Measurements from ENCODE around the gene ABR.

ABR gene

DNA sequence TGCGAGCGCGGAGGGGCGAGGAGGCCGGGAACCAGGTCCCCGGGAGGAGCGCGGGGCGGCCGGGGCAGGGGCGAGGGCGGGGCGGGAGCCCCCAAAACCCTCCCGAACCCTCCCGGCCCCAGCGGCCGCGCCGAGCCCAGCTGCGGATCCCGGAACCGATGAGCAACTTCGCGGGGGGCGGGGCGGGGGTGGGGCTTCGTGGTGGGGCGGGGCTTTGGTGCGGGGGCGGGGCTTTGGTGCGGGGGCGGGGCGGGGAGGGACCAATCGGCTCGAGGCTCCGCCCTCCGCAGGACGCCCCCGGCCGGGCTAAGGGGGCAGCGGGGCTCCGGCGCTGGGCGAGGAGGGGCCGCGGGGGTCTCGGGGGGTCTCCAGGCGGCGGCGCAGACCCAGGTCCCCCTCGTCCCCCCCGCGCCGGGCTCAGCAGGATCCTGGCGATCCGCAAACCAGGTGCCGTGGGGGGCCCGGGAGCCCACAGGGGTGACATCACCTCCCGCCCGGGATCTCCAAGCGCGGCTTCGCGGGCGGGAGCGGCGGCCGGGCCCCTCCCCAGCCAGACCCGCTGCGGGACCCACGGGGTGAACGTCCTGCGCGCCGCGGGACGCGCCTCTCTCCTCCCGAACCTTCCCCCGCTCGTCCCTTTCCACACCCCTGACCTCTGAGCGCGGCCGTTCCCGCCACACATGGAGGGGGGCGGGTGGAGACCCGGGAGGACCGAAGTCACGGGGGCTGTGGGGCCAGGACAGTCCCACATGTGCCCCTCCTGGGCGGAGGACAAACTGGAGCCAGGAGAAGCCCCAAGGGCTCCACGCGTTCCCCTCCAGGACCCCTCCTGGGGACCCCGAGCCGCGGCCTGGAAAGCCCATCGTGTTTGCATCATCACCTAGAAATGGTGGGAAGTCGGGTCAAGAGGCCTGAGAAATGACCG, at the start of gene ABR:
Gene ABR, minus strand, starts transcription at position 164 of the 925 bp plus-strand sequence. CDS start 254 bp downstream, outside the sequence.
- no peak for DNase-seq (ENCODE audit: low read depth in 2 of 2)

DNA sequence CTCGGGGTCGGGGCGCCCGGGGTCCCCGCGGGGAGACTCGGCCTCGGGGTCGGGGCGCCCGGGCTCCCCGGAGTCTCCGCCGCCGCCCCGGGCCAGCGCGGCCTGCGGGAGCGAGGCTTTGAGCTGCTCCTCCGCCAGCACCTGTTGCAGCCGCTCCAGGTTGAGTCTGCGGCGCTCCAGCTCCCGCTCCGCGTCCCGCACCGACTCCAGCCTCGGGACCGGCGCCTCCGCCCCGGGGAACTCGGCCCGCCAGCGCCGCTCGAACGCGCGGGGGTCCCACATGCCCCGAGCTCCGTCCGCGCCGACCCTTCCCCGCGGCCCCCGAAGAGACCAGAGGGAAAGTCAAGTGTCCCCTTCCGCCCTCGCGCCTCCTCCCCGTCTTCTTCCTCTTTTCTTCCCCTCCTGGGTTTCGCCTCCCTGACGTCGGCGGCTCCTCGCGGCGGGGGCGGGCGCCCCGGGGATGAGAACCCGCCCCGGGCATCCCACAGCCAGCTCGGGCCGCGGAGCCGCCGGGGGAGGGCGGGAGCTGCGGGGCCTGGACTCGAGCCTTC, 49.6 kb upstream of the ABR start:
- peak; percentile 21 to 23 for DNase-seq (ENCODE audit: low read depth in 2 of 2)

DNA sequence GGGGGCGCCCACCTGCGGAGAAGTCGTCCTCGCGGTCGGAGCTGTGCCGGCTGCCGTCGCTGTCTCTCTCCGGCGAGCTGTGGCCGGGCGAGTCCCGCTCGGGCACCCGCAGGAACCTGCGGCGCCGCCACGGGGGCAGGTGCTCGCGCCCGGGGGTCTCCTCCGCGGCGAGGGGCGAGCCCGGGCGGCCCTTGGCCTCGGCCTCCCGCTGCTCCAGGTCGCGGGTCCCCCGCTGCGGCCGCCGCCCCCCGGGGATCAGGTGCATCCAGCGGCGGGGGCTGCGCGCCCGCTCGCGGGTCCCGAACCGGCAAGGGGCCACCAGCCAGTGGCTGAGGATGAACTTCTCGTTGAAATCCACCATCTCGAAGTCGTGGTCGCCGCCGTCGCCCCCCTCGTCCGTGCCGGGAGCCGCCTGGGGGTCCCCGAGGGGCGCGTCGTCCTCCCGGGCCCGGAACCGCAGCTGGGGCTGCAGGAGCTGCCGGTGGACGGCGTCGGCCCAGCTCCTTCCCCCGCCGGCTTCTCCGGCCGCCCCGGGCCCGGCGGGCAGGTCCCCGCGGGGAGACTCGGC, 49.1 kb upstream of the ABR start:
- no peak for DNase-seq (ENCODE audit: low read depth in 2 of 2)

DNA sequence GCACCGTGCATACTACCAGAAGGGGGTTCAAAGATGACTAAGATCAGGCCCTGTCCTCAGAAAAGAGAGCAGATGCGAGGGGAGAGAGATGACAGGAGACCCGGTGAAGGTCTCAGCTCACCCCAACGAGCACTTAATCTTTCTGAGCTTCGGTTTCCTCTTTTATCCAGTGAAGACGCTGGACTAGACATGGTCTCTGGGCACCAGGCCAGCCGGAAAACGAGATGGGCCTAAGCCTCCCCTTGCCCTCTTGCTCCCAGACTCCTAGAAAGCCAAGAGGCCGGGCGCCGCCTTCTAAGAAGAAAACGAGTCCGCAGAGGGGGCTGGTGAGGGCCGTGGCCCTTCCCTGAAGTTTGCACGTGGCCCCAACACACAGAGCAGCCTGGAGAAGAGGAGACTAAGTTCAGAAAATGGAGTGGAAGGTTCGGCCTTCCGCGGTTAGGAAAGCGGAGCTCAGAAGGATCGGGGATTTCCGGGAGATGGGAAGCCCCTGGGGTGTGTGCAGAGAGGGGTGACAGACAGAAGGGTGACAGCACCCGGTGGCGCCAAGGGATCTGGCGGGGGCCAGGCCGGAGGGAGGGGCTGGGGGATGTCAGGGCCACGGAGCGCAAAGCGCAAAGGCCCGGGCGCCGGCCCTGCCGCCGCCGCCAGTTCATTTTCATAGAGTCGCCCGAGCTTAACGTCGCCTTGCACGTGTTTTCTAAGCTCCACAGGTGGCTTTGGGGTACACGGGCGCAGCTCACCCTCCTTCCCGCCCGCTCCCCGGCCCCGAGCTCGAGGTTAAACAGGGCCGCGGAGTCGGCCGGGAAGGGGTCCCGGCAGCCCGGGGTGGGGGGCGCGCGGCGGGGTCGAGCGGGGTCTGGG, 48.4 kb upstream of the ABR start:
- no peak for DNase-seq (ENCODE audit: low read depth in 2 of 2)

DNA sequence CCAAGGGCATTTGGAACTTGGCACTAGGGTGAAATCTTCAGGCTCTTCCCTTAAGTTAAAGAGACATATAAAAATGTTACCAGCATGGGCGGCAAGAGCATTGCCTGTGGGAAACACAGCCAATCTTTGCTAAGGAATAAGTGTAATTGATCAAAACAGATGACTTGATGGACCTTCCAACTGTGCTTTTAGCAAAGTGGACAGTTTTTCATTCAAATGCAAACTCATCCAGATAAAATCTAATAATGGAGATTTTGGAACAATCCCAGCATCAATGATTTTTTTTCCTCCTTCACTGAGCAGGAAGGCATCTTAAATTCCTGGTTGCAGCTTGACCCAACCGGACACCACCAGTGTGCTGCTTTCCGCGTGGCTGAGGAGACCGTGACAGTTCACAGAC, 47.6 kb upstream of the ABR start:
- DNase-seq (ENCODE audit: low read depth in 2 of 2) = no peak

DNA sequence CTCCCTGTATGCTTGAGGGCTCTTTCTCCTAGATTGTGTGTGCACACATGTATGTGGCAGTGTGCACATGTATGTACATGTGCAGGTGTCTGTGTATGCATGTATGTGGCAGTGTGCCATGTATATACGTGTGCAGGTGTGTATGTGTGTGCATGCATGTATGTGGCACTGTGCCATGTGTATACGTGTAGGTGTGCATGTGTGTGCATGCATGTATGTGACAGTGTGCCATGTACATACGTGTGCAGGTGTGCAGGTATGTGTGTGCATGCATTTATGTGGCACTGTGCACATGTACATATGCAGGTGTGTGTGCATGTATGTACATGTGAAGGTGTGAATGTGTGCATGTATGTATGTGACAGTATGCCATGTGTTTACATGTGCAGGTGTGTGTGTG, 46.5 kb upstream of the ABR start:
- no peak for DNase-seq (ENCODE audit: low read depth in 2 of 2)

DNA sequence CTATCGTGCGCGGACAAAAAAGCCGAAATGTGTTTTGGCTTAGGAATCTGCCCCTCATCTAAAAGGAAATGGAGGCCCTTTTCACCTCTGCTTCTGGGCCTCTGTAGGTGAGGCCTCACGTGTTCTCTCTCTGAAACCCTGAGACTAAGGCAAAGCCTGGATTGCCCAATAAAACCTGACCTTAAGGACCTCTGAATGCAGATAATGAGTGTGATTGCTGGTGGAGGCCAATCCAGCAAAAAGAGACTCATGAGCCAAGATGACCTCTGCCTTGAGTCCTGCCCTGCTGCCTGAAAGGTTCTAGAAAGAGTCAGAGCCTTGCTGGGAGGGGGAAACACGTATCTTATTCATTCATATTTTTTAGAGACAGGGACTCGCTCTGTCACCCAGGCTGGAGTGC, 44.5 kb upstream of the ABR start:
- DNase-seq (ENCODE audit: low read depth in 2 of 2) = no peak

DNA sequence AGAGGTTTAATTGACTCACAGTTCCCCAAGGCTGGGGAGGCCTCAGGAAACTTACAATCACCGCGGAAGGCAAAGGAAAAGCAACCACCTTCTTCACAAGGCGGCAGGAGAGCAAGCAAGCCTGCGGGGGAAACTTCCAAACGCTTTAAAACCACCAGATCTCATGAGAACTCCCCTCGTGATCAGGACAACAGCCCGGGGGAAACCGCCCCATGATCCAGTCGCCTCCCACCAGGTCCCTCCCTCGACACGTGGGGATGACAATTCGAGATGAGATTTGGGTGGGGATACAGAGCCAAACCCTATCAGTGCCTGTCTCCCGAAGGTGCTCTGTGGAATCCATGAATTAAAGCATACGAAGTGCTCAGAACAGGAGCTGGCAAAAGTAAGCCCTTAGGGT, 43.9 kb upstream of the ABR start:
- no peak for DNase-seq (ENCODE audit: low read depth in 2 of 2)

DNA sequence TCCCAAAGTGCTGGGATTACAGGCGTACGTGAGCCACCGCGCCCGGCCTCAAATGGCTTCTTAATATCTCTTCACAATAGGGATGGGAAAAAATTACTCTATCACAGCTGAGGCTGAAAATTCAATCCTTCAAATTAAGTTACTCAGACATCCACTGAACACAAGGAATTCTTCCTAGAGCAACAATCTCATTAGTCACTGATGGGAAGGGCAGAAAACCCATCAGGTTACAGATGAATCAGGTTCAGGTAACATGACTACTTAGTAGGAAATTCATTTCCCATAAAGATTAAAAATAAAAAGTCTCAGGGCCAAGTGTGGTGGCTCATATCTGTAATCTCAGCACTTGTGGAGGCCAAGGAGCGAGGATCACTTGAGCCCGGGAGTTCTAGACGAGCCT, 42.5 kb upstream of the ABR start:
- DNase-seq (ENCODE audit: low read depth in 2 of 2) = no peak

DNA sequence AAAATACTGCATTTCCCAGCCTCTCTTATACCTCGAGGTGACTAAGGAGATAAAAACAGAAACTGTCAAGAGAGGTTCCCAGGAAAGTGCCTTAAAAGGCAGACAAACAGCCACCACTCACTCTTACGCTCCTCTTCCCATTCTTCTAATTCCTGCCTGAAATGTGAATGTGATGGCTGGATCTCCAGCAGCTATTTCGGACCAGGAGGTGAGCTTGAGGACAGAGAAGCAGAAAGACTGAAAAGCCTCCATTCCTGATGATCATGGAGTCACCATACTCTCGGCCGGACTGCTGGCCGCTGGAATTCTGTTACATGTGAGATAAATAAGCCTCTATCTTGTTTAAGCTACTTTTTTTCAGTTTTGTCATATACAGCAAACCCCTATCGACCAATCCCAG, 41.4 kb upstream of the ABR start:
- DNase-seq (ENCODE audit: low read depth in 2 of 2) = no peak

DNA sequence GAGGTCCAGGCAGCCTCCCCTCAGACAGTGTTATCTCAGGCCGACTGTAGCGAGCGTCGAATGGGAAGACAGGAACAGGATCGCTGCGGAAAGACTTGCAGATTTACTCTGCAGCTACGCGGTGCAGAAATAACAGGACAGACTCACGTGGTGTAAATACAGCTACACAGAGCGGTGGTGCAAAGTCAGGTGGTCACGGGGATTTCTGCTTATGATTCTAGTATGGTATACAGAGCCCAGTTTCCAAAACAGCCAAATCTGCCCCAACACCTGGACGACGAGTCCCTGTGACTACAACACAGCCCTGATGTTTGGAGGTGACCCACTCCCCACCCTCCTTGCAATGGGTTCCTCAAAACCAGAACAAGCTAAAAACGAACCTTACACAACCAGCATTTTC, 40.6 kb upstream of the ABR start:
- no peak for DNase-seq (ENCODE audit: low read depth in 2 of 2)

DNA sequence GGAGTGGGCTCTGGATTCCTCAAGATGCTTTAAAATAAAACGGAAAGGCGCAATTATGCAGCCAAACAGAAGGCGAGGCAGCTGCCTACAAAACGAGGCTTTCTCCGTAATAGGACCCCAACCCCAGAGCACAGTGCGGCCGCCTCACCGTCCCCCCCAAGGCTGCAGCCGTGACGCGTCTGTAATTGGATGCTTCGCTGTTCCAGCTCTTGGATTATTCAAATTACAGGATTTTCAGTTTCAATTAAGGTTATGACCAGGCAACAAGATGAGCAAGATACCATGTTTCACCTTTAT, 37.3 kb upstream of the ABR start:
- no peak for DNase-seq (ENCODE audit: low read depth in 2 of 2)

DNA sequence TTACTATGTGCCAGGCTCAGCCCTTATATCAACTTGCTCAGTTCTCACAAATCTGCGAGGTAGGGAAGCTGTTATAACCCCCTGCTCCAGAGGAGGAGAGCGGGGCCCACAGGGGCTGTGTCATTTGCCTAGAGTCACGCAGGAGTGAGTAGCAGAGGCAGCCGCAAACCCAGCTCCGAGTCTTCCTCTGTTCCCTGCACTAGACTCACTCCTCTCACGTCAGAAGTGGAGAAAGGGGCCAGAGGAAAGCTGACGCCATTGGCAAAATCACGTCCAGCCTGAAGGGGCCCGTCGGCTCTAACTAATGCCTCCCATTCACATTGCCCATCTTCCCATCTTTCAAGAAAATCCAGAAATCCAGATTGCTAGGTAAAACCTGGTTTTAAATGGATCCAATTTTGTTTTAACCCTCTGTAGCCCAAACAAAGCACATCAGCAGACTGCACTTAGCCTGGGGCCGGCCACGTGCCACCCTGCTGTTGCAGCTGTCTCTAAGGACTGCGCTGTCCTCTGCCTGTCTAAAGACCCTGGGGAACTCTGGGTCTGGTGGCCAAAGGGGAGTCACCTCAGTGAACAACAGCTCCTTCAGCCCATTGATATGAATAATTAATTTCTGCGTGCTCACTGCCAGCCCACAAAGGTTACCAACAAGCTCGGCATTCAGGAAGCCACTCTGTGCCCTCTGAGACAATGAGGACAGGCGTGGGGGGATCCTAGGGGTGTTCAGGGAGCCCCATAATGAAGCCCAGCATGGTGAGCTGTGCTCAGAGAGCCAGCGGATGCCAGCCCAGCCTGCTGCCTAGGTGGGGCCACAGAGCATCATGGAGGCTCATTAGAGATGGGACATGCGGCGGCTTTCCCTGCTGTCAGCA, 36.7 kb upstream of the ABR start:
- no peak for DNase-seq (ENCODE audit: low read depth in 2 of 2)

DNA sequence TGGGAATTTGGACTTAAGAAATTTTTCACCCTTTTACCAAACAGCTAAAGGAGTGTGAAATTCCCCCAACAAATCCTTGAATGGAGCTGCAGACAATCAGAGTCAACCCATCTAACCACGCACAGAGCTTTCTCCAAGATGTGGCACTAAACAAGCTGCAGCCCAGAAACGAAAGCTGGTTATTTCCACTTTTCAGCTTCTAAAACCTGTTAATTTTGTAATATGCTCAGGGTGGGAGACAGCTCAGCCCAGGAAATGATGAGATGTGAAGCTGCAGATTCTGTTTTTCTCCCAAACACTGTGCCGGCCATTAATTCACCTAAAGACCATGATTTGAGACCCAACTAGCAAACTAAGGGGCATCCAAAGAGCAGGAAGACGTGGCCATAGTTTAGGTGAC, 33.2 kb upstream of the ABR start:
- no peak for DNase-seq (ENCODE audit: low read depth in 2 of 2)

DNA sequence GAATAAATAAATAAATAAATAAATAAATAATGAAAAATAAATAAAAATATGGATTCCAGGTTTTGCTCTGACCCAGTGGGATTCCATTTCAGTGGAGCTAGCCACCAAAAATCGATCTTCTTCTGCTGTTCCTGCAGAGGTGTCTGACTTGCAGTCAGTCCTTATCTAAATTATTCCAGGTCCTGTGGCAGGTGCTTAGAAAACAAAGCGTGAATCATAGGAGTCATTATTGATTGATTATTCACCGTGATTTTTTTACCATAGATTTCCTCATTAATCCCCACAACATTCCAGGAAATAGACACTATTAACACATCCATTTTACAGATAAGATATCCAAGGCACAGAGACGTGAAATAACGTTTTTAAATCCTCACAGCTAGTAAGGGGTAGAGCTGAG, 31.5 kb upstream of the ABR start:
- no peak for DNase-seq (ENCODE audit: low read depth in 2 of 2)

DNA sequence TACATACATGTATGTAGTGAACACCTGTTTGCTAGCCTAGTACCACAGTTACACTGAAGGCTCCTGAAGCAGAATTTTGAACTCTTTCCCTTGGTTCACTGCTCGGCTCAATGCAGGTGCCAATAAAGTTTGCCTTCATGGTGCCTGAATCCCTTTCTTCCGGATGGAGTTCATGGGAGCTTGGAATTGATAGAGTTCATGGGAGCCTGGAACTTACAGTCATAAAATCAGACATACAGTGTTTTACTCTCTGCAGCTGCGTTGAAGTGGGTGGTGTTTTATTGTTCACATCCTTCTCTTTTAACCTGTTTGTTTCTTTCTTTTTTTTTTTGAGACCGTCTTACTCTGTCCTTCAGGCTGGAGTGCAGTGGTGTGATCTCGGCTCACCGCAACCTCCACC, 29.2 kb upstream of the ABR start:
- no peak for DNase-seq (ENCODE audit: low read depth in 2 of 2)

DNA sequence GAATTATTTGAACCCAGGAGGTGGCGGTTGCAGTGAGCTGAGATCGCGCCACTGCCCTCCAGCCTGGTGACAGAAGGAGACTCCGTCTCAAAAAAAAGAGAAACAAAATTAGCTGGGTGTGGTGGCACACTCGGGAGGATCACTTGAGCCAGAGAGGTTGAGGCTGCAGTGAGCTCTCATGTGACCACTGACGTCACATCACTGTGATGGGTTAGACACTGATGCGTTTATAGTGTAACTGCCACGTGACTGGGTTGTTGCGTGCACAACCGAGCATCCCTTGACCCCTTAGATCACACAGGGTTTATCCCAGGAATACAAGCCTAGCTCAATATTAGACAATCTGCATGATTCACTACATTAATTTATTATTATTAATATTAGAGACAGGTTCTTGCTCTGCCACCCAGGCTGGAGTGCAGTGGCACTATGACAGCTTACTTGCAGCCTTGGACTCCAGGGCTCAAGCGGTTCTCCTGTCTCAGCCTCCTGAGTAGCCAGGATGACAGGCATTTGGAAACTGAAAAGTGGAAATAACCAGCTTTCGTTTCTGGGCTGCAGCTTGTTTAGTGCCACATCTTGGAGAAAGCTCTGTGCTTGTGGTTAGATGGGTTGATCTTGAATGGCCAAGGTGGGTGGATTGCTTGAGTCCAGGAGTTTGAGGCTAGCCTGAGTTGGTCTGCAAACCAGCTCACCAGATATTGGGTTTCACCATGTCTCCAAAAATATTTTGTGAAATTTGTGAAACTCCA, 26.4 kb upstream of the ABR start:
- no peak for DNase-seq (ENCODE audit: low read depth in 2 of 2)

DNA sequence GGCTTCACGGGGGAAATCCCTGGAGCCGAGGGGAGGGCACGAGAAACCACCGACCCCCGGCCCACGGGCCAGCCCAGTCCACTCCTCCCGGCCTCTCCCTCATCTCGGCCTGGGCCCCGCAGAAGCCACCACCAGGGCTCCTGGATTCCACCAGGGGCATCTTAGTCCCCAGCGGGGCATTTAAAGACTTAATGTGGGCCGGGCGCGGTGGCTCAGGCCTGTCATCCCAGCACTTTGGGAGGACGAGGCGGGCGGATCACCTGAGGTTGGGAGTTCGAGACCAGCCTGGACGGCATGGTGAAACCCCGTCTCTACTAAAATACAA, 24.1 kb upstream of the ABR start:
- DNase-seq (ENCODE audit: low read depth in 2 of 2) = no peak

DNA sequence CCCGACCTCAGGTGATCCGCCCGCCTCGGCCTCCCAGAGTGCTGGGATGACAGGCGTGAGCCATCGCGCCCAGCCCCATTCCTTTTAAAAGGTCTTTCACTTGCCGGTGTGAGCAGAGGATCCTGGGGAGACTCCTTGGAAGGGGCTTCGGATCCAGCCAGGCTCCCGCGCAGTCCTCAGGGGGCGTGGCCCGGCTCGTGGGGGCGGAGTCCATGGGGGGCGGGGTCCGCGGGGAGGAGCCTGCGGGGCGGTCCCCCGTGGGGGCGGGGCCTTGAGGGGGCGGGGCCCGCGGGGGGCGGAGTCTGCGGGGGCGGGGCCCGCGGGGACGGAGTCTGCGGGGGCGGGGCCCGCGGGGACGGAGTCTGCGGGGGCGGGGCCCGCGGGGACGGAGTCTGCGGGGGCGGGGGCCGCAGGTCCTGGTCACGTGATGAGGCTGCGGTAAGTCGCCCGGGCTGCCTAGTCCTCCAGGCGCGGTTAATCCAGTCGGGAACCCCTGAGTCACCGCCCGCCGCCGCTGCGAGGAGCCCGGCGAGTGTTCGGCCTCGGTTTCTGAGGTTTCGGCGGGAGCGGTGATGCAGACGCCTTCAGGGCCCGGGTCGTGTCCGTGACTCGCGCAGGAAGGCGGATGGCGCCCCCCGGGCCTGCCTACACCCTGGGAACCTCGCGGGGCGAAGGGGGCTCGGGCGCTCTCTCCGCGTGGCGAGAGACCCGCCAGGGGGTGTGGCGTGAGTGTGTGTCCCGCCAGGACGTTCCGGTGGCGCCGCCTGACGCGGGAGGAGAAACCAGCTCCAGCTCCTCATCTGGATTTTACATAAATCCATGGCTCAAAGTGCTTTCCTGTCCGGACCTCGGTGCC, 23.6 kb upstream of the ABR start:
- DNase-seq (ENCODE audit: low read depth in 2 of 2) = no peak

DNA sequence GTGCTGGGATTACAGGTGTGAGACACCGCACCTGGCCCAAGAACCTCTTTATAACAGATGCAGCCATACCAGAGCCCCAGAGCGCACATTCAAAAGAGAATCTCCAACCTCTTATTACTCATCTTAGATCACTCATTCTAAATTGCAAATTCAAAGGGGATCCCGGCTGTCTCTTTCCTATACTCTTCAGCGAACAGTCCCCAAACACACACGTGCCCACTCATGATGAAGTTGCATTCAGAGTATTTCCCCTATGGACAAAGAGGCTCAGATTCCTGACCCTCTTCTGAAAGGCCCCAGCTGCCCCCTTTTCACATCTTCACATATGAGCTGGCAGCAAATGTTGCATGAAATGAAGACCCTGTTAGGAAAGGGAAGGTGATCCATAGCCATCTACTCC, 22.5 kb upstream of the ABR start:
- no peak for DNase-seq (ENCODE audit: low read depth in 2 of 2)

Data from stimulated activated CD8-positive, alpha-beta memory T cell treated with anti-CD3 and anti-CD28 coated beads, Interleukin-2, amount 100 ng/mL, for 48 hours (primary cell).